ENCODE data around the gene SLC39A1. TPM values are rescaled to one million over a fixed set of nuclear protein-coding genes. Genes with fewer than 3 reads are reported as not detected.
A peak's percentile ranks its signal among the peaks of the same experiment; 100 is the strongest.

The SLC39A1 gene
- polyA plus RNA-seq, 1 of the 3 experiments (the other 2 are of a cell fraction), result 89.6 TPM

DNA sequence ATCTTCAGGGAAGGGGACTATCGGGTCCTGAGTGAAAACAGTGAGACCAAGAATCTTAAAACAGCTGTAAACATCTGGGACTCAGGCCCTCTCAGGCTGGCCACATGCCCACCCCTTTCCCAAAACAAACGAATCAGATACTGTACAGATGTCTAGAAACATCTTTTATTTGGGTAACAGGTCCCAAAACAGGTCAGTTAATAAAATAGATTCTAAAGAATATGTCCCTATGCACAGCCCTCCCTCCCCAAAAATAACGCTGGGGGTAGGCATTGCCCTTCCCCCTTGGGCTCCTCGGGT lies 4.4 kb downstream of the SLC39A1 start (continued):
- TF ChIP-seq, protein P1, sequence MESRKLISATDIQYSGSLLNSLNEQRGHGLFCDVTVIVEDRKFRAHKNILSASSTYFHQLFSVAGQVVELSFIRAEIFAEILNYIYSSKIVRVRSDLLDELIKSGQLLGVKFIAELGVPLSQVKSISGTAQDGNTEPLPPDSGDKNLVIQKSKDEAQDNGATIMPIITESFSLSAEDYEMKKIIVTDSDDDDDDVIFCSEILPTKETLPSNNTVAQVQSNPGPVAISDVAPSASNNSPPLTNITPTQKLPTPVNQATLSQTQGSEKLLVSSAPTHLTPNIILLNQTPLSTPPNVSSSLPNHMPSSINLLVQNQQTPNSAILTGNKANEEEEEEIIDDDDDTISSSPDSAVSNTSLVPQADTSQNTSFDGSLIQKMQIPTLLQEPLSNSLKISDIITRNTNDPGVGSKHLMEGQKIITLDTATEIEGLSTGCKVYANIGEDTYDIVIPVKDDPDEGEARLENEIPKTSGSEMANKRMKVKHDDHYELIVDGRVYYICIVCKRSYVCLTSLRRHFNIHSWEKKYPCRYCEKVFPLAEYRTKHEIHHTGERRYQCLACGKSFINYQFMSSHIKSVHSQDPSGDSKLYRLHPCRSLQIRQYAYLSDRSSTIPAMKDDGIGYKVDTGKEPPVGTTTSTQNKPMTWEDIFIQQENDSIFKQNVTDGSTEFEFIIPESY (IDR thresholded peaks at IDR 0.05; ENCODE audit: borderline replicate concordance, low read depth), result no peak
- TF ChIP-seq RFX5 (IDR thresholded peaks at IDR 0.05; ENCODE audit: low read length), result no peak
- TF ChIP-seq, protein P2, sequence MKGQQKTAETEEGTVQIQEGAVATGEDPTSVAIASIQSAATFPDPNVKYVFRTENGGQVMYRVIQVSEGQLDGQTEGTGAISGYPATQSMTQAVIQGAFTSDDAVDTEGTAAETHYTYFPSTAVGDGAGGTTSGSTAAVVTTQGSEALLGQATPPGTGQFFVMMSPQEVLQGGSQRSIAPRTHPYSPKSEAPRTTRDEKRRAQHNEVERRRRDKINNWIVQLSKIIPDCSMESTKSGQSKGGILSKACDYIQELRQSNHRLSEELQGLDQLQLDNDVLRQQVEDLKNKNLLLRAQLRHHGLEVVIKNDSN (IDR thresholded peaks at IDR 0.05; ENCODE audit: borderline replicate concordance, low read depth), result no peak
- TF ChIP-seq RCOR1 (IDR thresholded peaks at IDR 0.05; ENCODE audit: low read length), result no peak
- TF ChIP-seq, protein P3, sequence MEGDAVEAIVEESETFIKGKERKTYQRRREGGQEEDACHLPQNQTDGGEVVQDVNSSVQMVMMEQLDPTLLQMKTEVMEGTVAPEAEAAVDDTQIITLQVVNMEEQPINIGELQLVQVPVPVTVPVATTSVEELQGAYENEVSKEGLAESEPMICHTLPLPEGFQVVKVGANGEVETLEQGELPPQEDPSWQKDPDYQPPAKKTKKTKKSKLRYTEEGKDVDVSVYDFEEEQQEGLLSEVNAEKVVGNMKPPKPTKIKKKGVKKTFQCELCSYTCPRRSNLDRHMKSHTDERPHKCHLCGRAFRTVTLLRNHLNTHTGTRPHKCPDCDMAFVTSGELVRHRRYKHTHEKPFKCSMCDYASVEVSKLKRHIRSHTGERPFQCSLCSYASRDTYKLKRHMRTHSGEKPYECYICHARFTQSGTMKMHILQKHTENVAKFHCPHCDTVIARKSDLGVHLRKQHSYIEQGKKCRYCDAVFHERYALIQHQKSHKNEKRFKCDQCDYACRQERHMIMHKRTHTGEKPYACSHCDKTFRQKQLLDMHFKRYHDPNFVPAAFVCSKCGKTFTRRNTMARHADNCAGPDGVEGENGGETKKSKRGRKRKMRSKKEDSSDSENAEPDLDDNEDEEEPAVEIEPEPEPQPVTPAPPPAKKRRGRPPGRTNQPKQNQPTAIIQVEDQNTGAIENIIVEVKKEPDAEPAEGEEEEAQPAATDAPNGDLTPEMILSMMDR (IDR thresholded peaks at IDR 0.05), result no peak

DNA sequence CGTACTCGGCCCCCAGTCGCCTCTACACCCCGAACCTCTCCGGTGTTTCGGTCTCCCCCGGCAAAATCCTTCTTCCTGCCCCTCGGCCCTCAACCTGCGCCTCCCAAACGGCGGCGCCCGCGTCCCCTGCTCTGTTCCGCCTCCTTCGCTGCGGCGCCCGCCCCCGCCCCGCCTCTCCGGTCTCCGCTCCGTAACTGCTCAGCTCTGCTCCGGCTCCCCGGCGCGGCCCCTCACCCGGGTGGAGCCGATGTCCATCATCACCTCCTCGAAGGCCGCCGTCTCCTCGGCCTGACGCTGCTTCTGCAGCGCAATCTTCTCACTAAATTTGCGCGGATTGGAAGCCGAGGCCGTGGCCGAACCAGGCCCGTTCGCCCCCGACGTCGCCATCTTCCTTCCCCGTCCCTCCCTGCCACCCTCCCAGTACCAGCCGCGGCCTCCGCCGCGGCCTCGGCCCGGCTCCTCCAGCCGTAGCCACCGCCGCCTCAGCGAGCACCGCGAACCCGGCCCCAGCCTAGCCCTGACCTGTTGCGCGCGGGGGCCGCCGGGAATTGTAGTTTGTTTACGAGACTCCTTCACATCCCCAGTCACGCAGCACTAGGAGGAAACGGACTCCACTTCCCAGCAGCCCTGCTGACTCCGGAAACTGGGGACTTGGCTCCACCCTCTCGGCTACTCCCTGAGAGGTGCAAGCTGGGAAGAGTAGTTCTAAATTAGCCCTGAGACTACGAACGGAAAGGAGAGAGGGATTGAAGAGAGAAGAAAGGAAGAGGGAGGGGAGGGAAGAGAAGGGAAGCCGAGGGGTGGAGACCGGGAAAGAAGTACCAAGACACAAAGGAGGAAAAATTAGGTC lies 5.0 kb downstream of the SLC39A1 start, which contains the start of gene CRTC2:
TSS of gene CRTC2 (minus strand) at position 502 of the 850 bp plus-strand sequence. CDS start at position 387, 115 bp downstream.
- H3K27me3 ChIP-seq (ENCODE audit: insufficient read depth), result no peaks in the 10 kb centered on the region
- H3K9me3 ChIP-seq, result no peaks in the 10 kb centered on the region
- H3K9ac ChIP-seq, result peak within 1 kb of the TSS; percentile 94
- POLR2A ChIA-PET, result interaction anchor here (0.8 to 4.4 kb wide), 8 partner anchors 9 to 92 kb away, joined by 3 to 32 read pairs (median 4); partner anchors contain the start of genes CREB3L4, DENND4B, GATAD2B and JTB
- peaks cover 12 to 31% of the 10 kb centered on the region in 2 experiments for H3K36me3 ChIP-seq (replicated peaks in 1 of 2; ENCODE audit: control insufficient read depth in 1 of 2, insufficient read depth in 2 of 2, low read length in 1 of 2)
- H4K20me1 ChIP-seq (ENCODE audit: insufficient read depth), result peaks cover 41% of the 10 kb centered on the region
- H3K4me1 ChIP-seq (ENCODE audit: control insufficient read depth in 1 of 2, insufficient read depth in 2 of 2, low read depth in 1 of 2, low read length in 1 of 2), result peaks cover 5 to 53% of the 10 kb centered on the region in 2 experiments; a peak in 3 of 4 replicates
- WGBS (ENCODE audit: low lambda C conversion rate), result 0% methylated on average over 39 of the region's 75 CpGs
- no peaks in the 10 kb centered on the region for H3K9me2 ChIP-seq
- peak within 1 kb of the TSS; percentile 69 to 95 for H3K4me3 ChIP-seq (ENCODE audit: low read depth in 2 of 2, low read length in 1 of 2)
- CTCF ChIA-PET, result interaction anchor here (0.9 to 8.6 kb wide), 5 partner anchors 9 to 138 kb away, joined by 3 to 51 read pairs (median 10); partner anchors contain the start of genes CREB3L4, DENND4B and RAB13
- no peak within 1 kb of the TSS for H2AFZ ChIP-seq (ENCODE audit: low read depth)
- H3K27ac ChIP-seq (ENCODE audit: low read depth in 2 of 2, low read length in 1 of 2), result peak within 1 kb of the TSS; percentile 88 to 96
- peaks cover 15% of the 10 kb centered on the region for H3F3A ChIP-seq (replicated peaks; ENCODE audit: insufficient read depth)
- peaks cover 75% of the 10 kb centered on the region for H3K79me2 ChIP-seq (ENCODE audit: insufficient read depth)
- DNase-seq, result peak; percentile 97
- peak within 1 kb of the TSS; percentile 82 for H3K4me2 ChIP-seq
- no peak for TF ChIP-seq MEF2A (IDR thresholded peaks at IDR 0.05; ENCODE audit: borderline replicate concordance, low read depth)
- TF ChIP-seq, protein P4, sequence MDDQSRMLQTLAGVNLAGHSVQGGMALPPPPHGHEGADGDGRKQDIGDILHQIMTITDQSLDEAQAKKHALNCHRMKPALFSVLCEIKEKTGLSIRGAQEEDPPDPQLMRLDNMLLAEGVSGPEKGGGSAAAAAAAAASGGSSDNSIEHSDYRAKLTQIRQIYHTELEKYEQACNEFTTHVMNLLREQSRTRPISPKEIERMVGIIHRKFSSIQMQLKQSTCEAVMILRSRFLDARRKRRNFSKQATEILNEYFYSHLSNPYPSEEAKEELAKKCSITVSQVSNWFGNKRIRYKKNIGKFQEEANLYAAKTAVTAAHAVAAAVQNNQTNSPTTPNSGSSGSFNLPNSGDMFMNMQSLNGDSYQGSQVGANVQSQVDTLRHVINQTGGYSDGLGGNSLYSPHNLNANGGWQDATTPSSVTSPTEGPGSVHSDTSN (IDR thresholded peaks at IDR 0.05), result no peak; the same call in none of the 2 replicates
- TF ChIP-seq, protein P1 (IDR thresholded peaks at IDR 0.05; ENCODE audit: borderline replicate concordance, low read depth), result no peak
- no peak; the same call in 1 of the 2 replicates for TF ChIP-seq NFIC (IDR thresholded peaks at IDR 0.05; ENCODE audit: borderline replicate concordance)
- no peak for TF ChIP-seq NRF1 (IDR thresholded peaks at IDR 0.05; ENCODE audit: low read depth, low read length)
- TF ChIP-seq, protein P5, sequence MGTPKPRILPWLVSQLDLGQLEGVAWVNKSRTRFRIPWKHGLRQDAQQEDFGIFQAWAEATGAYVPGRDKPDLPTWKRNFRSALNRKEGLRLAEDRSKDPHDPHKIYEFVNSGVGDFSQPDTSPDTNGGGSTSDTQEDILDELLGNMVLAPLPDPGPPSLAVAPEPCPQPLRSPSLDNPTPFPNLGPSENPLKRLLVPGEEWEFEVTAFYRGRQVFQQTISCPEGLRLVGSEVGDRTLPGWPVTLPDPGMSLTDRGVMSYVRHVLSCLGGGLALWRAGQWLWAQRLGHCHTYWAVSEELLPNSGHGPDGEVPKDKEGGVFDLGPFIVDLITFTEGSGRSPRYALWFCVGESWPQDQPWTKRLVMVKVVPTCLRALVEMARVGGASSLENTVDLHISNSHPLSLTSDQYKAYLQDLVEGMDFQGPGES (IDR thresholded peaks at IDR 0.05; ENCODE audit: low read depth, low read length), result no peak
- no peak for TF ChIP-seq RXRA (IDR thresholded peaks at IDR 0.05; ENCODE audit: borderline replicate concordance, low read depth)
- no peak for TF ChIP-seq FOSL2 (IDR thresholded peaks at IDR 0.05; ENCODE audit: borderline replicate concordance, low read depth)
- no peak for TF ChIP-seq FOXM1 (IDR thresholded peaks at IDR 0.05; ENCODE audit: low read depth)
- TF ChIP-seq, protein P2 (IDR thresholded peaks at IDR 0.05; ENCODE audit: borderline replicate concordance, low read depth), result no peak
- no peak for TF ChIP-seq RAD21 (IDR thresholded peaks at IDR 0.05; ENCODE audit: low read length)
- TF ChIP-seq TAF1 (IDR thresholded peaks at IDR 0.05; ENCODE audit: borderline replicate concordance, low read depth, low read length), result peak; percentile 51; the same call in 1 of the 2 replicates
- TF ChIP-seq RFX5 (IDR thresholded peaks at IDR 0.05; ENCODE audit: low read length), result no peak
- TF ChIP-seq JUND (IDR thresholded peaks at IDR 0.05), result no peak; the same call in 1 of the 2 replicates
- no peak for TF ChIP-seq GATA2 (CRISPR knock-in tag; IDR thresholded peaks at IDR 0.05)
- TF ChIP-seq SMC3 (IDR thresholded peaks at IDR 0.05; ENCODE audit: low read depth, low read length), result no peak
- peak; percentile 59; the same call in 1 of the 2 replicates for TF ChIP-seq YY1 (IDR thresholded peaks at IDR 0.05; ENCODE audit: low read depth)

All from SK-N-SH (cell line).